Measurements from ENCODE around the gene C2CD2.

The C2CD2 gene

GRCh38 chr21:41903559-41904351, 50.1 kb downstream of the C2CD2 start:
- FAIRE-seq = no peak
- no peak for TF ChIP-seq POLR2AphosphoS5 (IDR thresholded peaks at IDR 0.05; ENCODE audit: low read depth, low read length)
- no peak for TF ChIP-seq SPI1 (IDR thresholded peaks at IDR 0.05; ENCODE audit: low read depth, low read length)
- no peak for DNase-seq (ENCODE audit: insufficient read length, low spot score)

GRCh38 chr21:41902946-41903345, 50.9 kb downstream of the C2CD2 start:
- DNase-seq (ENCODE audit: insufficient read length, low spot score) (no peak), FAIRE-seq (no peak)
- TF ChIP-seq PAX5 (IDR thresholded peaks at IDR 0.05; ENCODE audit: insufficient read depth, low read length, severe bottlenecking) (no peak), POU2F2 (IDR thresholded peaks at IDR 0.05; ENCODE audit: low read depth, low read length) (no peak), TAF1 (IDR thresholded peaks at IDR 0.05; ENCODE audit: low read depth, low read length) (no peak), POLR2AphosphoS5 (IDR thresholded peaks at IDR 0.05; ENCODE audit: low read depth, low read length) (no peak), SPI1 (IDR thresholded peaks at IDR 0.05; ENCODE audit: low read depth, low read length) (no peak), POLR2A (IDR thresholded peaks at IDR 0.05; ENCODE audit: low read depth, low read length) (no peak)

- no peak for FAIRE-seq
- DNase-seq (ENCODE audit: insufficient read length, low spot score) = no peak
- no peak for TF ChIP-seq POU2F2 (IDR thresholded peaks at IDR 0.05; ENCODE audit: low read depth, low read length)
- TF ChIP-seq POLR2AphosphoS5 (IDR thresholded peaks at IDR 0.05; ENCODE audit: low read depth, low read length) = no peak
- no peak for TF ChIP-seq PAX5 (IDR thresholded peaks at IDR 0.05; ENCODE audit: insufficient read depth, low read length, severe bottlenecking)
- no peak for TF ChIP-seq SPI1 (IDR thresholded peaks at IDR 0.05; ENCODE audit: low read depth, low read length)
- no peak for TF ChIP-seq POLR2A (IDR thresholded peaks at IDR 0.05; ENCODE audit: low read depth, low read length)
- TF ChIP-seq TAF1 (IDR thresholded peaks at IDR 0.05; ENCODE audit: low read depth, low read length) = no peak
These were observed 52.0 kb downstream of the C2CD2 start for GRCh38 chr21:41901782-41902181.

- no peak for FAIRE-seq
- TF ChIP-seq PAX5 (IDR thresholded peaks at IDR 0.05; ENCODE audit: insufficient read depth, low read length, severe bottlenecking) (no peak), POLR2A (IDR thresholded peaks at IDR 0.05; ENCODE audit: low read depth, low read length) (no peak), SPI1 (IDR thresholded peaks at IDR 0.05; ENCODE audit: low read depth, low read length) (no peak), TAF1 (IDR thresholded peaks at IDR 0.05; ENCODE audit: low read depth, low read length) (no peak), POU2F2 (IDR thresholded peaks at IDR 0.05; ENCODE audit: low read depth, low read length) (no peak), POLR2AphosphoS5 (IDR thresholded peaks at IDR 0.05; ENCODE audit: low read depth, low read length) (no peak)
- DNase-seq (ENCODE audit: insufficient read length, low spot score) = no peak
These were observed 52.7 kb downstream of the C2CD2 start for GRCh38 chr21:41901099-41901498.

- FAIRE-seq = no peak
- no peak for TF ChIP-seq POLR2A (IDR thresholded peaks at IDR 0.05; ENCODE audit: low read depth, low read length)
- no peak for TF ChIP-seq TAF1 (IDR thresholded peaks at IDR 0.05; ENCODE audit: low read depth, low read length)
- TF ChIP-seq POLR2AphosphoS5 (IDR thresholded peaks at IDR 0.05; ENCODE audit: low read depth, low read length) = no peak
- TF ChIP-seq SPI1 (IDR thresholded peaks at IDR 0.05; ENCODE audit: low read depth, low read length) = no peak
- no peak for TF ChIP-seq PAX5 (IDR thresholded peaks at IDR 0.05; ENCODE audit: insufficient read depth, low read length, severe bottlenecking)
- TF ChIP-seq POU2F2 (IDR thresholded peaks at IDR 0.05; ENCODE audit: low read depth, low read length) = no peak
- no peak for DNase-seq (ENCODE audit: insufficient read length, low spot score)
These were observed 53.4 kb downstream of the C2CD2 start for GRCh38 chr21:41900401-41900800.

GRCh38 chr21:41899426-41900202, 54.2 kb downstream of the C2CD2 start:
- TF ChIP-seq POLR2AphosphoS5 (IDR thresholded peaks at IDR 0.05; ENCODE audit: low read depth, low read length) (no peak), SPI1 (IDR thresholded peaks at IDR 0.05; ENCODE audit: low read depth, low read length) (0 out of 2 replicates have a peak, but pooled peaks have one; percentile 10), TAF1 (IDR thresholded peaks at IDR 0.05; ENCODE audit: low read depth, low read length) (no peak), POLR2A (IDR thresholded peaks at IDR 0.05; ENCODE audit: low read depth, low read length) (no peak)
- DNase-seq (ENCODE audit: insufficient read length, low spot score) (no peak), FAIRE-seq (no peak)

- FAIRE-seq = no peak
These were observed 54.8 kb downstream of the C2CD2 start for GRCh38 chr21:41898998-41899397.

GRCh38 chr21:41897700-41898099, 56.1 kb downstream of the C2CD2 start:
- FAIRE-seq = peak; percentile 20
- no peak for DNase-seq (ENCODE audit: insufficient read length, low spot score)
- TF ChIP-seq SPI1 (IDR thresholded peaks at IDR 0.05; ENCODE audit: low read depth, low read length) (no peak), TAF1 (IDR thresholded peaks at IDR 0.05; ENCODE audit: low read depth, low read length) (no peak), PAX5 (IDR thresholded peaks at IDR 0.05; ENCODE audit: insufficient read depth, low read length, severe bottlenecking) (no peak), POLR2A (IDR thresholded peaks at IDR 0.05; ENCODE audit: low read depth, low read length) (no peak), POU2F2 (IDR thresholded peaks at IDR 0.05; ENCODE audit: low read depth, low read length) (no peak), POLR2AphosphoS5 (IDR thresholded peaks at IDR 0.05; ENCODE audit: low read depth, low read length) (no peak)

More at GRCh38 chr21:41898998-41899397, 54.8 kb downstream of the C2CD2 start:
- no peak for TF ChIP-seq POU2F2 (IDR thresholded peaks at IDR 0.05; ENCODE audit: low read depth, low read length)
- TF ChIP-seq POLR2A (IDR thresholded peaks at IDR 0.05; ENCODE audit: low read depth, low read length) = no peak
- no peak for TF ChIP-seq SPI1 (IDR thresholded peaks at IDR 0.05; ENCODE audit: low read depth, low read length)
- TF ChIP-seq TAF1 (IDR thresholded peaks at IDR 0.05; ENCODE audit: low read depth, low read length) = no peak
- no peak for TF ChIP-seq PAX5 (IDR thresholded peaks at IDR 0.05; ENCODE audit: insufficient read depth, low read length, severe bottlenecking)
- no peak for TF ChIP-seq POLR2AphosphoS5 (IDR thresholded peaks at IDR 0.05; ENCODE audit: low read depth, low read length)
- DNase-seq (ENCODE audit: insufficient read length, low spot score) = no peak

GRCh38 chr21:41897047-41897669, 56.7 kb downstream of the C2CD2 start:
- no peak for DNase-seq (ENCODE audit: insufficient read length, low spot score)
- no peak for FAIRE-seq
- no peak for TF ChIP-seq POU2F2 (IDR thresholded peaks at IDR 0.05; ENCODE audit: low read depth, low read length)
- no peak for TF ChIP-seq POLR2AphosphoS5 (IDR thresholded peaks at IDR 0.05; ENCODE audit: low read depth, low read length)
- no peak for TF ChIP-seq SPI1 (IDR thresholded peaks at IDR 0.05; ENCODE audit: low read depth, low read length)
- TF ChIP-seq TAF1 (IDR thresholded peaks at IDR 0.05; ENCODE audit: low read depth, low read length) = no peak

Data from GM12891 (cell line).